K562 (cell line): ENCODE results near the gene FPGS. TPM values are rescaled to one million over a fixed set of nuclear protein-coding genes. Genes with fewer than 3 reads are reported as not detected.
A peak's percentile ranks its signal among the peaks of the same experiment; 100 is the strongest.

Experiments used
- CBX3 ChIP-seq, 2 experiments: IDR thresholded peaks; 1 replicate in 1 of 2; 2 replicates in 1 of 2; pipeline ENCODE4 v1.6.1; 2012; ENCODE audit warnings: inconsistent platforms in 2 of 2, low read length in 2 of 2, borderline replicate concordance in 1 of 2, control low read depth in 1 of 2
- CREB3L1 ChIP-seq: fragments of 450-650 bp; IDR thresholded peaks from 2 replicates; pipeline ENCODE4 v1.6.1; 2014; ENCODE audit warnings: low read depth, mild to moderate bottlenecking, moderate library complexity, borderline replicate concordance
- CXXC5 ChIP-seq: fragments of 250-450 bp; sonication (Bioruptor Pico); IDR thresholded peaks from 2 replicates; pipeline ENCODE4 v1.8.0; 2022; ENCODE audit warnings: inconsistent platforms, mild to moderate bottlenecking, moderate library complexity
- EGR1 ChIP-seq: fragments of 450-650 bp; conservative IDR thresholded peaks from 2 replicates; pipeline ENCODE4 v1.6.1; 2017; ENCODE audit warnings: mild to moderate bottlenecking
- JUND ChIP-seq, 2 experiments: IDR thresholded peaks; 2 replicates in 1 of 2; 3 replicates in 1 of 2; pipeline ENCODE4 v1.6.1; 2011; ENCODE audit warnings: borderline replicate concordance in 2 of 2, low read depth in 2 of 2, low read length in 2 of 2, improper control_type of control experiment in 1 of 2, missing biosample characterization in 1 of 2, missing genetic modification characterization in 1 of 2, missing genetic modification reagents in 1 of 2
- KDM1A ChIP-seq, 2 experiments: fragments of 450-650 bp; IDR thresholded peaks; 2 replicates each; pipeline ENCODE4 v1.6.1; 2016; ENCODE audit warnings: mild to moderate bottlenecking in 2 of 2
- NCOR1 ChIP-seq: fragments of 450-650 bp; IDR thresholded peaks from 2 replicates; pipeline ENCODE4 v1.6.1; 2016; ENCODE audit warnings: mild to moderate bottlenecking, moderate library complexity
- NKRF ChIP-seq: fragments of 450-650 bp; IDR thresholded peaks from 2 replicates; pipeline ENCODE4 v1.6.1; 2016; ENCODE audit warnings: borderline replicate concordance
- NR2C2 ChIP-seq, 2 experiments: fragments of 200-800 bp in 1 of 2; sonication (Bioruptor generic) in 1 of 2; sonication (generic) in 1 of 2; formaldehyde crosslinking in 1 of 2; IDR thresholded peaks; 2 replicates each; pipeline versions ENCODE4 v1.6.1 to v1.8.0; 2016 to 2022; ENCODE audit warnings: mild to moderate bottlenecking in 1 of 2, missing compliant biosample characterization in 1 of 2, missing genetic modification characterization in 1 of 2, missing genetic modification reagents in 1 of 2
- POLR2AphosphoS5 ChIP-seq: IDR thresholded peaks from 2 replicates; pipeline ENCODE4 v1.6.1; 2011; ENCODE audit warnings: mild to moderate bottlenecking, low read depth, low read length, moderate library complexity; ENCODE audit not compliant: control insufficient read depth, insufficient read depth
- RBM39 ChIP-seq: fragments of 200-400 bp; formaldehyde crosslinking; optimal IDR thresholded peaks from 2 replicates; pipeline ENCODE3; 2018; ENCODE audit warnings: low read depth, low read length
- SIX5 ChIP-seq, 2 experiments: IDR thresholded peaks; 2 replicates each; pipeline ENCODE4 v1.6.1; 2011; ENCODE audit warnings: low read length in 2 of 2, borderline replicate concordance in 1 of 2, low read depth in 1 of 2, mild to moderate bottlenecking in 1 of 2, moderate library complexity in 1 of 2; ENCODE audit not compliant: insufficient read depth in 1 of 2
- STAT6 ChIP-seq: sonication (generic); formaldehyde crosslinking; IDR thresholded peaks from 2 replicates; pipeline ENCODE4 v1.8.1; 2023; ENCODE audit warnings: mild to moderate bottlenecking, missing genetic modification reagents
- SUPT5H ChIP-seq: fragments of 450-650 bp; IDR thresholded peaks from 2 replicates; pipeline ENCODE4 v1.6.1; 2016
- TRIM24 ChIP-seq, 2 experiments: fragments of 450-650 bp; IDR thresholded peaks; 2 replicates each; pipeline ENCODE4 v1.6.1; 2016
- ZNF511 ChIP-seq: sonication (generic); formaldehyde crosslinking; IDR thresholded peaks from 2 replicates; pipeline ENCODE4 v1.8.0; 2022; ENCODE audit warnings: mild to moderate bottlenecking, missing genetic modification reagents
- polyA plus RNA-seq, 8 experiments: library from polyadenylated mRNA; depleted of rRNA in 4 of 8; stranded (reverse) in 5 of 8; unstranded in 3 of 8; fragments of >200 nt; fragmentation: Nextera tagmentation in 2 of 8; fragmentation: Illumina TruSeq in 1 of 8; extraction: Ambion mirVana in 2 of 8; extraction: Trizol in 1 of 8; gene quantifications; 2 replicates each; pipeline versions ENCODE4 v1.2.1 to v1.2.3, GENCODE V29; 2011 to 2014; ENCODE audit warnings: inconsistent platforms in 1 of 8, missing spikeins in 1 of 8
- total RNA-seq, 7 experiments: library from RNA; depleted of rRNA in 6 of 7; stranded (reverse); fragments of >200 nt in 6 of 7; fragmentation: Illumina TruSeq in 2 of 7; extraction: Trizol in 2 of 7; gene quantifications; 2 replicates each; pipeline versions ENCODE4 v1.2.1 to v1.2.3, GENCODE V29; 2011 to 2021; ENCODE audit warnings: low replicate concordance in 1 of 7

FPGS gene
- total and polyA plus RNA-seq, 9 of the 15 experiments (the other 6 are each of a cell fraction or from before 2014, with no cell fraction given): 0.84 to 86.4 (median 59.2) TPM

- 0 out of 2 replicates have a peak, but pooled peaks have one; percentile 10 for TF ChIP-seq NCOR1
- TF ChIP-seq JUND (IDR thresholded peaks at IDR 0.05; ENCODE audit: borderline replicate concordance, low read depth, low read length): peak; percentile 36; the same call in 1 of the 2 replicates
- TF ChIP-seq JUND (tag; IDR thresholded peaks at IDR 0.05; ENCODE audit: borderline replicate concordance, low read depth, low read length): no peak; the same call in 2 of the 3 replicates
- 0 out of 2 replicates have a peak, but pooled peaks have one; percentile 33 for TF ChIP-seq STAT6 (CRISPR knock-in tag)
- TF ChIP-seq EGR1: peak; percentile 65
- 0 out of 2 replicates have a peak, but pooled peaks have one; percentile 49 for TF ChIP-seq POLR2AphosphoS5
- TF ChIP-seq KDM1A (IDR thresholded peaks at IDR 0.05): peak in 1 of 2 experiments; percentile 48; a peak in 1 of 4 replicates
- TF ChIP-seq SUPT5H: peak; percentile 64
- peak; percentile 61 for TF ChIP-seq NKRF
- TF ChIP-seq TRIM24 (IDR thresholded peaks at IDR 0.05): peak in 1 of 2 experiments; percentile 72; a peak in 2 of 4 replicates
- no peak for TF ChIP-seq NR2C2 (CRISPR knock-in tag; IDR thresholded peaks at IDR 0.05)
- peak; percentile 69 for TF ChIP-seq NR2C2 (tag; IDR thresholded peaks at IDR 0.05)
- TF ChIP-seq SIX5 (IDR thresholded peaks at IDR 0.05; ENCODE audit: borderline replicate concordance in 1 of 2, insufficient read depth in 1 of 2, low read depth in 1 of 2, low read length in 2 of 2): peak; percentile 40 to 72; a peak in 3 of 4 replicates
- TF ChIP-seq CREB3L1: peak; percentile 79
- peak; percentile 72 for TF ChIP-seq RBM39
- TF ChIP-seq ZNF511 (CRISPR knock-in tag): peak; percentile 11; the same call in 1 of the 2 replicates
- TF ChIP-seq CXXC5 (CRISPR knock-in tag): peak; percentile 70; the same call in 1 of the 2 replicates
- TF ChIP-seq CBX3 (IDR thresholded peaks at IDR 0.05; ENCODE audit: borderline replicate concordance in 1 of 2, low read length in 2 of 2): peak in 1 of 2 experiments; percentile 26; a peak in 1 of 3 replicates
These were observed 16.5 kb upstream of the FPGS start, which contains the start of gene CDK9 (continued) for GRCh38 chr9:127785933-127786772.
